HS-5 (cell line): ENCODE results near the gene MOB2.

Source experiments
- DNase-seq: peaks from one replicate; pipeline ENCODE4 v3.0.0-alpha.2; 2012; ENCODE audit warnings: low read depth

The MOB2 gene

DNA sequence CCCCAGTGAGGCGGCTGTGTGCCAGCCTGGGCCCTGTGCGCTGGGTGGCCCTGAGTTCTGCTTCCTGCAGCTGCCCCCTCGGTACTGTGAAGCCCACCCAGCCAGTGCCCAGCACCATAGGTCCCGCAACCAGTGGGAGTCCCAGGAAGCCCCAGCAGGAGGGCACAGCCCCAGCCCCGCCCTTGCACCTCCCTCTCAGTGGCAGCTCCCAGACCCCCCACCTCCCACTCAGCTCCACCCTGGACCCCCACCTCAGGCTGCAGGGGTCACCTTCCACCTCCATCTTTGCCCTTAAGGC lies 30.9 kb downstream of the MOB2 start:
- no peak for DNase-seq

DNA sequence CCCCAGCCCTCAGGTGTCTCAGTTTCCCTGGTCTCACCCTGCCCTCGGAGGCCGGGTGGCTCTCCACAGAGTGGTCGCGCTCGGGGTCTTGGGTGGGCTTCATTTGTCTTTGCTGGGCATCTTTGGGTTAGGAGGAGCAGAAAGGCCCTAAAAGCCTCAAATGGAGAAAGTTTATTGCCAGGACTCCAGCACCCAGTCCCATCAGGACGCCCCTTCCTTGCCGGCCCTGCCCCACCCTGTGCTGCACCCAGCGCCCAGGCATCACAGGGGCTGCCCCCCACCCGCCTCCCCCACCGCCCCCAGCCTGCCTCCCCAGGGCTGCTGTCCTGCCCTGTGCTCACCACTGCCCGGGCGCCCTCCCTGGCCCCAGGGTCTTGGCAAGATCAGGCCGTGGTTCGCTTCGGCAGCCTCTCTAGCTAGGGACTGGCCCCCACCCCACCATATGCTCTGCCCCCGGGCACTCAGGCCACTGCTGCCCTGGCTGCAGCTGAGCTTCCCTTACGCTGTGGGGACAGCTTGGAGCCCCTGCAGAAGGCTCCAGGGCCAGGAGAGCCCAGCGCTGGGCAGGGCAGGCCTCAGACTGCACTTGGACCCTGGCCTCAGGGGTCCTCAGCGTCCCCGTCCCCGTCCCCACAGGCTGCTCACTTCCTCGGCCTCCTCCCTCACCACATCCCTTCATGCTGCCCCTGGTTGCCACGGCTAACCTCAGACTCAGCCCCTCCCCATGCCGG lies 31.4 kb downstream of the MOB2 start:
- no peak for DNase-seq

DNA sequence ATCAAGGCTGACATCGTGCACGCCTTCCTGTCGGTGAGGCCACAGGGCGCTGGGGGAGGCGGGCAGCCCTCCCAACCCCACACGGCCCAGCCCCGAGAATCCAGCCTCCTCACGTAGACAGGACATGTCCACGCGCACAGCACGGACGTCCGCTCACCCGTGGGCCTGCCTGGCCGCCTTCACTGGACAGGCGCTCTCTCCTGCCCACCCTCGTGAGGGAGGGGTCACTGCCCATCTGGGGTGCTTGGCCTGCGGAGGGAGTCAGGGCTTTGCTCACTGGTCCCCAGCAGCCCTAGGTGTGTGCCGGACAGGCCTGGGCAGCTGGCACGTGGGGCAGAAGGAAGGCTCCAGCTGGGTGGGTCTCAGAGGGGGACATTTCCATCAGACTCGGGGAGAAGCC lies 32.0 kb downstream of the MOB2 start:
- DNase-seq, result no peak

DNA sequence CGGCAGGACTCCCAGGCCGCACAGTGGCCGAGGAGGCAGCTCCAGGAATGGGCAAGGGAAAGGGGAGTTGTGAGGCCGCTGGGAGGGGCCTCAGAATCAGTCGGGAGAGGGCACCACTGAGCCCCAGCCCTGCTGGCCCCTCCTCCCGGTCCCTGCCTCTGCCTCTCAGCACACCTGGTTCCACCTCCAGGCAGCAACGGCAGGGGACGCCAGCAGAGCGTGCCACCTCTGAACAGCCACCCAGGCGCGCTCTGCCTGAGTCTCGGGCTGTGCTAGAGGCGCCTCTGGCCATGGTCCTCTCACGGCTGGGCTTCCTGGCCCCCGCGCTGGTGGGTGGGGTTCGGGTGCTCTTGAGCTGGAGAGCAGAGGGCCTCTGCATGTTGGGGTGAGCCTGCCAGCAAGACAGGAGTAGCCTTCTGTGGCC lies 33.0 kb downstream of the MOB2 start:
- DNase-seq, result no peak

DNA sequence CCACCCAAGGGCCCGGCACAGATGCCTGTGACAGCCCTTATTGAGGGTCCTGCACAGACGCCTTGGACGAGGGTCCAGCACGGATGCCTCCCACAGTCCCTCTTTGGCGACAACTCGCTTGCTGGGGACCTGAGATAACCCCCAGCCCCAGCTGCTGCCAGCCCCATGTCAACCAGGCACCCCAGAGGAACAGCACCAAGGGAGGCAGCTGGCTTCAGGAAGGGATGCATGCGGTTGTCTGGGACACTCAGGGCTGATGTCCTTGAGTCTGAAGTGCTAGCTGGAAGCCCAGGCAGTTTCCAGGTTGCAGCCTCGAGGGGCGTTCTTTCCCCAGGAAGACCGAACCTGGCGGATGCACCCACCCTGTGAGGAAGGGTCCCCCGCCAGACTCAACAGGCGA lies 33.8 kb downstream of the MOB2 start:
- no peak for DNase-seq

DNA sequence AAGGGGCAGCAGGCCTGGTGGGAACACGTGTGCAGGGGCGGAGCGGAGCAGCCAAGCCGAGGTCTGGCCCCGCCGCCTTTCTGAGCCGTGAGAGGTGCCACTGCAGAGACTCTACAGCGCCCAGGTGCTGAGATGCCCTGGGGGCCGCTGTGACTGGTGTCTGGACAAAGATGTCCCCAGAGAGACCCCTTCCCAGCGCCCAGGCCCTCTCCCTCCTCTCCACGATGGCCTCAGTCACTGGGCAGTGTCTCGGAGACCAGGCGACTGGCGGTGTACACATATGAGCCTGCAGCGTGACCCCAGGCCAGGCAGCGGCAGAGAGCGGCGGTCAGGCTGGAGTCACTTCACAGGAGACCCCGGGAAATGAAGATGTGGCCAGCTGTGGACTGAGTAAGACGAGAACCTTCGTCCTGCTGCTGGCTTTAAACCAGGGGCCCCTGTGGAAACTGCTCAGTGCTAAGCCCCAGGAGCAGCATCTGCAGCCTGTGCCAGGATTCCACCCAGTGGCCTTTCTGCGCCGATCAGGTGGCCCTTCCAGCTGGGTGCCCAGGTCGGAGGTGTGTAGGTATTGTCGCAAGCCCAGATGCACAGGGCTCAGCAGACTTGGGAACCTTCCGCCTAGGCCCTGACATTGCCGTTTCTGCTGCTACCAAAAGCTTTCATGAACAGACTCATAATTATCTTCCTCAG lies 34.7 kb downstream of the MOB2 start:
- no peak for DNase-seq

DNA sequence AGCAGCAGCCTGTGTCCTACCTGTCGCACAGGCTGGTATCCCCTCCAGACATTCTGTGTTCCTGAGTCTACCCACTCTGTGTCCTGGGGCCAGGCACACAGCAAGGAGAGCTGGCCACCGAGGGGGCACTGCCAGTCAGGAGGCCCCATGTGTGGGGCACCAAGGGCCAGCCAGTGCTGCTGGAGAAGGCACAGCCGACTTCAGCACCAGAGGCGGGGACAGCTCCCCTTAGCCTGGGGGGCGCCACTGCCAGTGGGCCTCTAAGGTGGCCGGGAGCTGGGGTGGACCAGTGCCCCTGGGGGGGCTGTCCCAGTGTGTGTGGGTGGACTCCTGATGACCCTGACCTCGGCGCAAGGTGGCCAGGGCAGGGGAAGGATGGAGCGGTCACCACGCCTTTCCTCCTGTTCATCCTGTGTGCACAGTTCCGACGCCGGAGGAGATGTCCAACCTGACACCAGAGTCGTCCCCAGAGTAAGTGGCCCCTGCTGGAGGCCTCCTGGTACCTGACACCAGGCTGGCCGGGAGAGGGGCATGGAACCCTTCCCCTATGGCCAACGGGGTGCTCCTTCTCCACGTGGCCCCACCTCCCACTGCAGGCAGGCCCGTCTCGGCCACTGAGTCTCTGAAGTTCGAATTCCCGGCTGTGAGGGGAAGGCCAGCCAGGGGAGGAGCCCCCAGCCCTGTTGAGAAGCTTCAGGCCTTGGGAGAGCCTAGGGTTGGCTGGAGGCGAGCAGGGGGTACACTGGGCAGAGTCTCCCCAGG lies 35.4 kb downstream of the MOB2 start:
- DNase-seq, result no peak

DNA sequence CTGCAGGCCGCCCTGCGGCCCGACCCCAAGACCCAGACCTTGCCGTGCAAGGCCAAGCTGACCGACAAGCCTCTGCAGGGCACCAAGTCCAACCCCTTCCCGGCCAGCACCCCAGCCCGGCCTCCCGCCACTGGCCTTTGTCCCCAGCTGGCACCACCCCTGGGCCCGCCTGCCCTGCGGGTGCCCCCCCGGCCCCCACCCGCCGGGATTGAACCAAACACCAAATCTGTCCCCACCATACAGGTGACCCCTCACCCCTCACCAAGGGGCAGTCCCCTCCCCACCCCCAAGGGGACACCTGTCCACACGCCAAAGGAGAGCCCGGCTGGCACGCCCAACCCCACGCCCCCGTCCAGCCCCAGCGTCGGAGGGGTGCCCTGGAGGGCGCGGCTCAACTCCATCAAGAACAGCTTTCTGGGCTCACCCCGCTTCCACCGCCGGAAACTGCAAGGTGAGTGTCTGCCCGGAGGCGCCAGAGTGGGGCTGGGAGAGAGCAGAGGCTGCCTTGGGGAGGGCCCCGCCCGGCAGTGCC lies 36.2 kb downstream of the MOB2 start:
- no peak for DNase-seq

DNA sequence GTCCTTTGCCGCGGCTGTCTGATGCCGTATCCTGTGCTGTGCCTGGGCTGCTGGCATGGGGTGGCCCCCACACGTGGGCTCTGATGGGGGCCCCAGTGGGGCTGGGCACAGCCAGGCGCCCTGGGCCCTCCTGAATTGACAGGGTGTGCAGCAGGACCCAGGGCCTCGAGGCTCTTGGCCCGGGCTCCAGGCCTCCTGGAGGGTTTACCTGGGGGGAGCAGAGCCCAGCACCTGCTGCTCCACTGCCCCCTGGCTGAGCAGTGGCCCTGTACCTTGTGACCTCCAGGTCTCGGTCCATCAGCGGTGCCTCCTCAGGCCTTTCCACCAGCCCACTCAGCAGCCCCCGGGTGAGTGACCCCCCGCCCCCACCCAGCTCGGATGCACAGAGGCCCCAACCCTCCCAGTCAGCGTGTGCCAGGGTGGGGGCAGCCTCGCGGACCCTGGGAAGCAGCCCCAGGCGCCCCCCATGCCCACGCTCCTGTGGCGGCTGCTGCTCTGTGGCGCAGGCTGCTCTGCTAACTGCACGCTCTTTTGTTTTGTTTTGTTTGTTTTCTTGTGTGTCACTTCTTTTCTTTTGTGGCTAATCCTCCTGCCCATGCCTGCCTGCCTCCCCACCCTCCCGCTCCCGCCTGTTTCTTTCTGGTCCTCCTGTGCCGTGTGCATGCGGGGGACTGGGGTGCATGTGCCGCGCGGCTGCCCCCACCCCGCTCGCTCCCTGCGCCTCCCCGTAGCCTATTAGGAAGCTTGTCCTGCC lies 36.9 kb downstream of the MOB2 start:
- DNase-seq, result no peak

DNA sequence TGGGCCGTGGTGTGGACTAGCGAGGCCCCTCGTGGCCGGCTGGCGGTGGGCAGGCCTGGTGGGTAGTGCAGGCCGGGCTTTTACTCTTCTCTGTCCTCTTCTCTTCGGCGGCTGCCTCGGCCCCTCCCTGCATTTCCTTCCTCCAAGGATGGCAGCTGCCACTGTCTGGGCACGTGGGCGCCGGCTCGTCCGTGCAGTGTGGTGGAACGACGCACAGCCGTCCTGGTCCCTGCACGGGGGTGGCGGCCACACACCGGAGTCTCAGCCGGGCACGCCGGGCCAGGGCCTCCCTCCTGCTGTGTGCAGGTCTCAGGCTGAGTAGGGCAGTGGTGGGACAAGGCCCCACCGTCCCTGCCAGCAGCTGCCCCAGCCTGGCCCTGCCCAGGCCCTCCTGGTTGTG lies 37.7 kb downstream of the MOB2 start:
- DNase-seq, result no peak

DNA sequence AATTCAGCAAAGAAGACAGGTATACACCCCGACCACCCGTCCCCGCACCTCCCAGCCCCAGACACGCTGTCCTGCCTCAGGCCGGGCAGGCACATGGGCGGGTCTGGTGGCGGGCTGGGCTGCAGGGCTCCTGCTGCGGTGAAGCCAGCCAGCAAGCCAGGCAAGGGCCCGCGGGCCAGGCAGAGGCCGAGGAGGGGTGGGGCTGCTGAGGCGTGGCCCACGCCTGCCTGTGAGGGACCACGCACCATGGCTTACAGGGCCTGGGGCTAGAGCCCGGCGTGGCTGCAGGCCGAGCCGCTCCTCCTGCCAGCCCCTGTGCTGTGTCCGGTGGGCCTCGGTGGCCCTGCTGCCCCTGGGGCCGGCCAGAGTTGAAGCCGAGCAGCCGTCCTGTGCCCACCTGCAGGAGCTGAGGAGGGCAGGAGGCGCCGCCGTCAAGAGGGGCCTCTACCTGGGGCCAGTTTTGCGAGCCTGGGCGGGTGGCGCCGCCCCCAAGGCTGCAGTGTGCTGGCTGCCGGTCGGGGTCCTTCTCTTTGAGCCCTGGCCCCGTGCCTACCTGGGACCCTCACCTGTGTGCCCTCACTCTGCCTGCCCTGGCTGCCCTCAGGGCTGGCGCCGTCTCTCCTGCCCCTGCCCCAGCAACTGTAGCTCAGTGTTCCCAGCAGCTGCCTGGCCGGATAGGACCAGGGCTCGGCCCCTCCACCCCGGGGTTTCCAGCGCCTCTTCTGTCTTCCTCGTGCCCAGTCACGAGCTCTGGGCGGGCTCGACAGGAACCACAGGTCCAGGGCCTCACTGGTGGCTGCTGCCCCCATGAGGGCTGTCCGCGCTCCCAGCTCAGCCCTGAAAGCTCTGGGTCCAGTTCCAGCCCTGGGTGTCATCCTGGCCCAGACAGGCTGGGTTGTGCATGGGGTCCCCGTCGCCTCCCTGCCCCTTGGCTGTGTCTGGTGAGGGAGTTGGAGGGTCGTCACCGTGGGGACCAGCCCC lies 38.4 kb downstream of the MOB2 start:
- DNase-seq, result no peak

DNA sequence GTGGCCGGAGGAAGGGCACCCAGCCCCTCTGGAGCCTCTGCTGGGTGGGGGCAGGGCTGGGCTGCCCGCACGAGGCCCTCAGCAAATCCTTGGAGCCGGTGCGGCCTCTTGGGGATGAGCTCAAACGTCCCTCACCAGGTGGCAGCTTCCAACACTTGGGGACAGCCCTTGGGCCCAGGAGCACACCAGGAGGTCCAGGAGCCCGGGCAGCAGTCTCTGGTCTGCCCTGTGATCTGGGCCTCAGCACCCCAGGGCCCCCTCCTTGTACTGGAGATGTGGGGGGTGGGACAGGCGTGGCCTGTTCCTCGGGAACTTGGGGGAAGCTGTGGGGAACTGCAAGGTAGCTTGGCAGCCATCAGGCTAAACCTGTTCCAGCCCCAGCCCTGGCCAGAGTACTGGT lies 40.0 kb downstream of the MOB2 start:
- no peak for DNase-seq

DNA sequence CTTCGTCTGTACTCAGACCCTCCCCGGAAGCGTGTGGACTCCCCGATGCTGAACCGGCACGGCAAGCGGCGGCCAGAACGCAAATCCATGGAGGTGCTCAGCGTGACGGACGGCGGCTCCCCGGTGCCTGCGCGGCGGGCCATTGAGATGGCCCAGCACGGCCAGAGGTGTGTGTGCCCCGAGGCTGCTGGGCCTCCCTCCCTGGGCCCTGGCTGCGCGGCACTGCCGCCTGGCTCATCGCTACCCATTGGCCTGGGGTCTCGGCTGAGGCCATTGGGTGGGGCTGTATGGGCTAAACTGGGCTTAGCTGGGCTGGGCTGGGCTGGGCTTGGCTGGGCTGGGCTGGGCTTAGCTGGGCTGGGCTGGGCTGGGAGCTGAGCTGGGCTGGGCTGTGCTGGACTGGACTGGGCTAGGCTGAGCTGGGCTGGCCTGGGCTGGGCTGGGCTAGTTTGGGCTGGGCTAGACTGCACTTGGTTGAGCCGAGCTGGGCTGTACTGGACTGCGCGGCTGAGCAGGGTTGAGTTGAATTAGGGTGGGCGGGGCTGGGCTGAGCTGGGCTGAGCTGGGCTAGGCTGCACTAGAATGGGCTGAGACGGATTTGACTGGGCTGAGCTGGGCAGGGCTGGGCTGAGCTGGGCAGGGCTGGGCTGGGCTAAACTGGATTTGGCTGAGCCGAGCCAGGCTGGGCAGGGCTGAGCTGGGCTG lies 40.7 kb downstream of the MOB2 start:
- DNase-seq, result no peak

DNA sequence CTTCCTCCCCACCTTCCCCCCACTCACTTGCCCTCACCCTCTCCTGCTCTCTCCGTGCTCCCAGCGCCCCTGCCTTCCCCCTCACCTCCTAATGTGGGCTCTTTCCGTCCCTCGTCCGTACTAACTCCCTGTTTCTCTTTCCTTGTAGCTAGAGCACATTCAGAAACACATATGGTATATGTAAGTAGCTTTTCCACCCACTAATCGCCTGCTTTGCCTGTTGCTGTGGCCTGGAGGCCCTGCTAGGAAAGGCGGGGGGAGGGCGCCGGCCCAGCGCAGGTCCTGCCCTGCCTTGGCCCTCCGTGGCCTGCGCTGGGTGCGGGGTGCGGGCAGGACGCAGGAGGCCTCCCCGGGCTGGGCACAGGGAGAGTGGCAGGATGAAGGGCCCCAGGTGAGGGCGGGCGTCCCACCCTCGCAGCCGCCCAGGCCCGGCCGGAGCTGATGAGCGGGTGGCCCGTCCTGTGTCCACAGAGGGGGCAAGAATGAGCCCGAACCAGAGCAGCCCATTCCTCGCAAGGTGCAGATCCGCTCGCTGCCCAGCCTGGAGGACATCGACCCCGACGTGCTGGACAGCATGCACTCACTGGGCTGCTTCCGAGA lies 41.7 kb downstream of the MOB2 start:
- DNase-seq, result no peak

DNA sequence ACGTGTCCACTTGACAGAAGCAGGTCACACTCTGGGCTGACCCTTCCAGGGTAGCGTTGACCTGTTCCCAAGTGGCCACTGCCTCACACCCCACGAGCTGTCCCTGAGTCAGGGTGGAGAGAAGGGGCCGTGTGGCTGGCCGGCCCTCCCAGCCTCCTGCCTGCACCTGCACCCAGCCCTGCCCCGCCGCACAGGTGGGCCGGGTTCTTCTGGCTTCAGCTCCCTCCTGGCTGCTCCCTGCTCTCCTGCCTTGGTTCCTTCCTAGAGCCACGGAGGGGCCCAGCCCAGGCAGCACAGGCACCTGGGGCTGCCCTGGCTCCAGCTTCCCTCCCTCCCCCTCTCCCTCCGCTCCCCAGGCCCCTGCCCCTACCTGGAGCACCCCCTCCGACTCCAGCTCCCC lies 42.3 kb downstream of the MOB2 start:
- DNase-seq, result no peak

DNA sequence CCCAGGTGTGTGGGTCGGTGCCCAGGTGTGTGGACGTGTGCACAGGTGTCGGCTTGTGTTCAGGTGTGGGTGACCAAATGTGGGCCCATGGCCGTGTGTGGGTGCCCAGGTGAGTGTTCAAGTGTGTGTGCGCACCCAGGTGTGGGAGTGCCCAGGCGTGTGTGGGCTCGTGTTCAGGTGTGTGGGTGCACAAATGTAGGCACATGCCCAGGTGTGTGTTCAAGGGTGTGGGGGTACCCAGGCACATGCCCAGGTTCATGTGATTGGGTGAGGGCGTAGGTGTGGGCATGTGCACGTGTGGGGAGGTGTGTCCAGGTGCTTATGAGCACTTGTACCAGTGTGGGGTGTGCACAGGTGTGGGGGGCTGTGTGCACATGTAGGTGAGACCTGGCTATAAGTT lies 42.8 kb downstream of the MOB2 start:
- no peak for DNase-seq

DNA sequence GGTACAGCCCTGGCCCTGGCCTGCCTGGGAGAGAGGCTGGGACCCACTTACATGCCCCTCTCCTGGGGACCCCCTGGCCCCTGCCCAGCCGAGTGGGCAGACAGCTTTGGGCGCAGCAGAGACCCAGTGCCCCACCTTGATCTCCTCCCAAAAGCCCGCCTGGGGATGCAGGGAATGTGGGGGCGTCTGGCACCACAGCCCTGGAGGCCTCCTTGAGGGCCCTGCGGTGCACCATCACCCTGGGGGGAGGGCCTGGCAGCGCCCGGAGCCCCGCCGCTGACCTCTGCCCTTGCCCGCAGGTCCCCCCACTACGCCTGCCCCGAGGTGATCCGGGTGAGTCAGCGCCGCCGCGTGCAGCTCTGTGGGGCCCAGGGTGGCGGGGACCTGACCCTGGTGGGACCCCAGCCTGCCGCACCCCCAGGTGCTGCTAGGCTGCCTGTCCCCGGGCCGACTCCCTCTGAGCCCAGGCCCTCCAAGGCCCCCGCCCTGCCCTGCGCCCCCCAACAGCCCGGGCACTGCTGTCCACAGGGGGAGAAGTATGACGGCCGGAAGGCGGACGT lies 43.7 kb downstream of the MOB2 start:
- no peak for DNase-seq

DNA sequence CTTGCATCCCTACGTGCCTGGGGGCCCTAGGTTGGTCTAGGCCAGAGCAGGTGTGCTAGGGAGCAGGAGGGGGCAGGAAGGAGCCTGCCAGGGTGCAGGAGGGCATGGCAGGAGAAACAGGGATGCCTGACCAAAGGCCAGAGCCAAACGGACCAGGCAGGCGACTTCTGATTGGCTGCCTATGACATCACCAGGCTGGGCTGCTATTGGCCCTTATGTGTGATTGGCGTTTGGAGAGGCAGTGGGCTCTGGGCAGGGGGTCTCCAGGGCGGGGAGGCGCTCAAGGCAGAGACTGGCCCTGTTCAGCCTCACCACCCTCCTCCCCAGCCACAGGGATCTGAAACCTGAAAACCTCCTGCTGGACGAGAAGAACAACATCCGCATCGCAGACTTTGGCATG lies 44.4 kb downstream of the MOB2 start:
- DNase-seq, result no peak

DNA sequence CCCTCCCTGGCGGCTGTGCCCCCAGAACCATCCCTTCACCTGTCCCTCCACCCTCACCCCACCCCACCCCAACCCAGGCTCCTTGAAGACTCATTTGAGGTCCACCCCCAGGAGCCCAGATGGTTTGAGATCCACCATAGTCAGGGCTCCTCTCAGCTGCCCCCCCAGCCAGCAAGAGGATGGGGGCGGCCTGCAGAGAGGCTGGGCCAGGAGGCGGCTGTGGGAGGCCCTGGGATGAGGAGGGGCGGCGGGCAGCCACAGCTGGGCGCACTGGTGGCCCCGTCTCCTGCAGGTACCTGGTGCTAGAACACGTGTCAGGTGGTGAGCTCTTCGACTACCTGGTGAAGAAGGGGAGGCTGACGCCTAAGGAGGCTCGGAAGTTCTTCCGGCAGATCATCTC lies 46.1 kb downstream of the MOB2 start:
- no peak for DNase-seq

DNA sequence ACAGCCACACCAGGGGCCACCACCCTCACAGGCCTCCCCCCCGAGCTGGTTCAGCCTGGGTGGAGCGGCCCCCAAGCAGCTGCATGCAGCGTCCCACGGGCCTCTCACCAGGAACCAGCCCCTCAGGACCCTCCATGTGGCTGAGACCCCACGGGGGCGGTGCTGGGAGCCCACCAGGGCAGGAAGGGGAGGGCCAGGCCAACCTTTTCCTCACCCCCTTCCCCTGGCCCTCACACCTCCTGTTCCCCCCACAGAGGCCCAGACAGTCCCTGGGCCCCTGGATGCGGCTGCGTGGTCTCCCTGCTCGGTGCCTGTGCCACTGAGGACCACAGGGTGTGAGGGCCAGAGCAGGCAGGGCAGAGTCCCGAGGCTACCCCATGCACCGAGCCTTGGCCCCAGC lies 46.5 kb downstream of the MOB2 start:
- no peak for DNase-seq
